Gastrocnemius medialis (tissue), 4 donors: ENCODE measurements around the gene DSC1.

Experiments
- POLR2A ChIP-seq, 2 donors: fragments of 450-650 bp; IDR thresholded peaks; one replicate each; pipeline ENCODE4 v1.6.1; 2017; ENCODE audit warnings: antibody characterized with exemption in 2 of 2, mild to moderate bottlenecking in 2 of 2, moderate library complexity in 2 of 2
- TF ChIP-seq, protein P1 (sequence below), 5 experiments: fragments of 450-650 bp in 3 of 5; fragments of 200-600 bp in 2 of 5; sonication (generic) in 2 of 5; IDR thresholded peaks in 4 of 5; conservative IDR thresholded peaks in 1 of 5; 1 replicate in 4 of 5; 2 replicates in 1 of 5; pipeline ENCODE4 v1.5.1; 2016 to 2019; ENCODE audit warnings: antibody characterized with exemption in 5 of 5, mild to moderate bottlenecking in 3 of 5, moderate library complexity in 3 of 5

GRCh38 chr18:31134988-31135529 is 27.6 kb downstream of the DSC1 start:
- TF ChIP-seq, protein P1, sequence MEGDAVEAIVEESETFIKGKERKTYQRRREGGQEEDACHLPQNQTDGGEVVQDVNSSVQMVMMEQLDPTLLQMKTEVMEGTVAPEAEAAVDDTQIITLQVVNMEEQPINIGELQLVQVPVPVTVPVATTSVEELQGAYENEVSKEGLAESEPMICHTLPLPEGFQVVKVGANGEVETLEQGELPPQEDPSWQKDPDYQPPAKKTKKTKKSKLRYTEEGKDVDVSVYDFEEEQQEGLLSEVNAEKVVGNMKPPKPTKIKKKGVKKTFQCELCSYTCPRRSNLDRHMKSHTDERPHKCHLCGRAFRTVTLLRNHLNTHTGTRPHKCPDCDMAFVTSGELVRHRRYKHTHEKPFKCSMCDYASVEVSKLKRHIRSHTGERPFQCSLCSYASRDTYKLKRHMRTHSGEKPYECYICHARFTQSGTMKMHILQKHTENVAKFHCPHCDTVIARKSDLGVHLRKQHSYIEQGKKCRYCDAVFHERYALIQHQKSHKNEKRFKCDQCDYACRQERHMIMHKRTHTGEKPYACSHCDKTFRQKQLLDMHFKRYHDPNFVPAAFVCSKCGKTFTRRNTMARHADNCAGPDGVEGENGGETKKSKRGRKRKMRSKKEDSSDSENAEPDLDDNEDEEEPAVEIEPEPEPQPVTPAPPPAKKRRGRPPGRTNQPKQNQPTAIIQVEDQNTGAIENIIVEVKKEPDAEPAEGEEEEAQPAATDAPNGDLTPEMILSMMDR (IDR thresholded peaks at IDR 0.05 in 4 of 5, conservative IDR thresholded peaks at IDR 0.05 in 1 of 5) = no peak
- TF ChIP-seq POLR2A (IDR thresholded peaks at IDR 0.05) = no peak
